HG02610 (cell line): ENCODE data around the gene PAWR.
"Not testable (repeated sequence)": the region's sequence is repeated elsewhere in the genome, so short reads cannot be mapped to it uniquely, and the experiment has no call there.

ENCODE experiments used
- ATAC-seq: cut with Tn5 transposase; IDR thresholded peaks from one replicate; pipeline ENCODE4 v1.9.1; 2021; ENCODE audit warnings: mild to moderate bottlenecking, moderate library complexity; ENCODE audit not compliant: unreplicated experiment

Gene PAWR

DNA sequence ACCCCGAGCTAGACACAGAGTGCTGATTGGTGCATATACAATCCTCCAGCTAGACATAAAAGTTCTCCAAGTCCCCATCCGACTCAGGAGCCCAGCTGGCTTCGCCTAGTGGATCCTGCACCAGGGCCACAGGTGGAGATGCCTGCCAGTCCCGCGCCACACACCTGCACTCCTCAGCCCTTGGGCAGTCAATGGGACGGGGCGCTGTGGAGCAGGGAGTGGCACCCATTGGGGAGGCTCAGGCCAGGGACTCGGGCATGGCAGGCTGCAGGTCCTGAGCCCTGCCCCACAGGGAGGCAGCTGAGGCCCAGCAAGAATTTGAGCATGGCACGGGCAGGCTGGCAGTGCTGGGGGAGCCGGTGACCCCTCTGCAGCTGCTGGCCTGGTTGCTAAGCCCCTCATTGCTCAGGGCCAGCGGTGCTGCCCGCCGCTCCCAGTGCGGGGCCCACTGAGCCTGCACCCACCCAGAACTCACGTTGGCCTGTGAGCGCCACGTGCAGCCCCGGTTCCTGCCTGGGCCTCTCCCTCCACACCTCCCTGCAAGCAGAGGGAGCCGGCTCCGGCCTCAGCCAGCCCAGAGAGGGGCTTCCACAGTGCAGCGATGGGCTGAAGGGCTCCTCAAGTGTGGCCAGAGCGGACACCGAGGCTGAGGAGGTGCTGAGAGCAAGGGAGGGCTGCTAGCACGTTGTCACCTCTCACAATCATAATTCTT is 136.7 kb downstream of the PAWR start:
- ATAC-seq, result no peak

DNA sequence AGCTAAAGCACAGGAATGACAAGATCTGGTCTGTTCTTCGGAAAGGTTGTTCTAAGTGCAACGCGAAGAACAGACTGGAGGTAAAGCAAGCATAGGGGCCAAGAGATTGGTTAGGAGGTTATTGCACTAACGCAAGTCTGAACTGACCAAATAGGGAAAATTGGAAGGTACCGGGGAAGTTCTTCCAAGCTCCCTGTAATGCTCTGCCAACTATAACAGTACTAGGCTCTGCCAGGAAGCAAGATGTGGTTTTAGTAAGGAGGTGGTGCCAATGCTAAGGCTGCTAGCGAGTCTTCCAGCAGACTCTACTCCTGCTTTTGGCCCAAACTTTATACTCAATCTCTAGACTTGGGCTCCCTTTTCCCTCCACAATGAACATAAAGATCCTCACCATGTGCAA is 138.6 kb downstream of the PAWR start:
- no peak for ATAC-seq

DNA sequence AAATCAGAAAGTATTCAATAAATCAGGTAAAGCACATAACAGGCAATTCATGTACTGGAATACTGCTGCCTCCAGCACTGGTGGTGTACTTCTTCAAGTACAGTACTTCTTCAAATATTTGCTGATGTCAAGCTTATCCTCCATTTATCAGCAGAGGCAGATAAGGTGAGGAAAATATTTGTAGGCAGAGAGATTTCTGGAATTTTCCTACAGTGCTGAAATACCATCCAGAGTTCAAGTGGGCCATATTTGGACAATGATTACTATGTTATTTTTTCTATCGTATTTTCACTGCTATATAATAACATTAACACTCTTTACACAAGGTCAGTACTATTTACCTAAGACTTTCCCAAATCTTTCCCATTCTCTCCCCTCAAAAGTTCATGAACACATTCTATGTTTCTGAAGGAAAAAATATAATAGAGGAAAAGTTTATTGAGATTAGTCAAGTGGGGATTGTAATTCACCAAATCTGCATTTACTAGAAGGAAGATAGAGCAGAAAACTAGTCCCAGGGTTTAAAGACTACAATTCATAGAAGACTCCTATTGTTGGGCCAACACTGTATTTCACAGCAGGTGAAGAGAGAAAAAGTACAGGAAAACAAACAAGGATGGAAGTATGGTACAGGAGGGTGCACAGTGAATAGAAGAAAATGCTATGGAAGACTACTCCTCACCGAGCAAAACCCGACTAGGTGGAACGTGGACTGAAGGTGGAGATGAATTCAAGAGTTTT is 141.1 kb downstream of the PAWR start:
- no peak for ATAC-seq

DNA sequence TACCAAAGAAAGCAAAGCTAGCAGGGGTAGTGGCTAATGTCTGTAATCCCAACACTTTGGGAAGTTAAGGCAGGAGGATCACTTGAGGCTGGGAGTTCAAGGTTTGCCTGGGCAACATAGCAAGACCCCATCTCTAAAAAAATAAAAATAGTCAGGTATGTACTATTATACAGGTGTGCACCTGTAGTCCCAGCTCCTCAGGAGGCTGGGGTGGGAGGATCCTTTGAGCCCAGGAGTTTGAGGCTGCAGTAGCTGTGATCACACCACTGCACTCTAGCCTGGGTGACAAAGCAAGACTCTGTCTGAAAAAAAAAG is 142.2 kb downstream of the PAWR start:
- no peak for ATAC-seq

DNA sequence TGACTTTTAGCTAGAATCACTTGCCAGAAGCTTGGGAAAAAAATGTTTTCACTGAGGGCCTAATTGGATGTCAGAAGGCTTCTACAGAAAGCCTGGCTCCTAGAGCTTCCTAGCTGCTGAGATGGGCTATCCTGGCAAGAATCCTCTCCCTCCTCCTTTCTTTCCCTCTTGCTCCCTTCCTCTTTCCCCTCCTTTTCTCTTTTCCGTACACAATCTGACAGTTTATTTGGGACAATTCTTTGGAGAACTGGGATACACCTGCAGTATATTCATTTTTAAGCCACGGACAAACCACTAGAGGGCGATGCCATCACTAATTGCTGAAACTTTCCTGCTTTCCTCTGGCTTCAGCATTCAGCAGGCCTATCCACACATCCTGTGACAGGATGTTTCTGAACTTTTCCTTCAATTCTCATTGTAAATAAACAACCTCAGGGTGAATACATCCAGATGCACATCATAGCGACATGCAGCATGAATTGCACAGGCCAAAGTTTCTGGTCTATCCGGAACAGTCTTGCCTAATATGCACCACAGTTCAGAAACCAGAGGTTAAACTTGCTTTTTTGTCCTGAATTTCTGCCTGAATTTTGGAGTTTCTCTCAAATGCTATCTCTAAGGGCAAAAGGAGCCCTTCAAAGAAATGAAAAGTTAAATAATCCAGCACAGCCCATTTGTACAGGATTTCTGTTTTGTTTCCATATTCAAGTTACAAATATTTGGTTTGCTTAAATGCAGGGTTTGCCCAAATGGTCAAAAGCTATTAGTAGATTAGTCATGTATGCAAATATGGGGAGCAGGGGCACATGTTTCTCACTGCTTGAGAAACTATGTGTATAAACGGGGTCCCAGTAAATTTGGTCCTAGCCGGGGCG is 142.8 kb downstream of the PAWR start:
- ATAC-seq, result peak; percentile 73

DNA sequence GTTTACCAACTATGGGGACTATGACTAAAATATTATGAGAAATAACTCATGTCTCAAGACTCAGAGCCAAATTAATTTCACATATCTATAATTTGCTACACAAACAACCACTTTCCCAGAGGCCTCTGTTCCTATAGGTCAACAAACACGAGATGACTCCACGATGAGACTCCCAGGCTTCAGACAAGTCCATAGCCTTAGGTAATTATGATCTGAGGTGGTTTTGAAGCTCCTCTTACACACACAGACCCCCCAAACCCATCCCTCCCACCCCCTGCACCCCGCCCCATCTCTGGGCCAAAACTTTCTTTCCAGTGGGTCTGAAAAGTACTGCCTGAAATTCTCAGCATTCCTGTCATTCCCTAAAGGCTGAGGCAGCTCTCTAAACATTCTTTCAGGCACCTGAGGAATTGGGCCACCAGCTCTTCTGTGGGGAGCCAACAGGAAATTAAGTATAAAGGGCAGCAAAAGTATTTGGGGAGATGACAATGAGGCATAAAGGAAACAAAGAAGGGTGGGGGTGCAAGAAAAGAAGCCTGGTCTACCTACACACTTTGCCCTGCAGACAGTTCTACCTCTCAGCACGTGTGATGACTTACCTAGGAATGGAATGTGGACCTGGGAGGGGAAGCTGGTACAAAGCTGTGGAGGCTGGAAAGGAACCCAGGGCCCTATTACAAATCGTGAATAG is 143.6 kb downstream of the PAWR start:
- no peak for ATAC-seq

DNA sequence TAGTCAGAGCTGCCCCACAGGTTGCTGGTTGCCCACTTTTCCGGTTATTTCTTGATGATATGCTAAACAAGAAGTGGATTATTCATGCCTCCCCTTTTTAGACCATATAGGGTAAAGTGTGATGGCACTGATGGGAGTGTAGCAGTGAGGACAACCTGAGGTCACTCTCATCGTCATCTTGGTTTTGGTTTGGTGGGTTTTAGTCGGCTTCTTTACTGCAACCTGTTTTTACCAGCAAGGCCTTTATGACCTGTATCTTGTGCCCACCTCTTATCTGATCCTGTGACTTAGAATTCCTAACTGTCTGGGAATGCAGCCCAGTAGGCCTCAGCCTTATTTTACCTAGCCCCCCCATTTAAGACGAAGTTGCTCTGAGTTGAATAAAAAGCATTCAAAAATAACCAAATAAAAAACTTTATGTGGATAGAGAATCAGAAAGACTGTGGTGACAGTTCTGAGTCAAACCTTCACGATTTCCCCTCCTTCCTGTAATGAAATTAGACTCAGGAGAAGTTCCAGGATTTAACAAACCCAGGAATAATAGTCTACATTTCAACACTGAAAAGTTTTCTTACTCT is 144.2 kb downstream of the PAWR start:
- ATAC-seq, result no peak

DNA sequence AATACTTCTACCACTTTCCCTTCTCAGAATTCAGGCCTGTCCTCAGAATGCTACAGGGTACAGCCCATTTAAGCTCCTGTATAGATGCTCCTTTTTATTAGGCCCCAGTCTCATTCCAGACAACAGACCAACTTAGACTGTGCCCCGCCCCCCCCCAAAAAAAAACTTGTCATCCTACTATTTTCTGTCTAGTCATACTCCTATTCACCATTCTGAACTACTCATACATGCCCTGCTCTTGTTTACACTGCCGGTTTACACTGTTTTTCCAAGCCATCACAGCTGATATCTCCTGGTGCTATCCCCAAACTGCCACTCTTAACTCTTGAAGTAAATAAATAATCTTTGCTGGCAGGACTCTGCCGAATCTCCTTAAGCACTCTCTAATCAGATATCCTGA is 146.3 kb downstream of the PAWR start:
- not testable (repeated sequence) for ATAC-seq

DNA sequence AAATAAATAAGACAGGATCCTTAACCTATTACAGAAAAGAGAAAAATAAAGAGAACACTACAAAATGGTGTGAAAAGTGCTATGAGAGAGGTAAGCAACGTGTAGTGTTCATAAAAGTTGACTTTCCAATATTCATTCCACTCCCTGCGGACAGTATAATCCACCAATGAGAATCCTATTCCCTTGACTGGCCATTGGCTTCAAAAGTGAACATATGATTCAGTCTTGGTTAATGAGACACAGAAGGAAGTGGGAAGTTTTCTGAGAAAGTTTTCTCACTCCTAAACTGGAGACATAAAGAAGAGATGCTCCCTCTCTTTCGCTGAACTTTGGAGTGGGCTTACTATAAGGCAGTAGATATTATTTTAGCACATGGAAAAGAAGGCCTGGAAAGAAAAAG is 153.1 kb downstream of the PAWR start:
- no peak for ATAC-seq

DNA sequence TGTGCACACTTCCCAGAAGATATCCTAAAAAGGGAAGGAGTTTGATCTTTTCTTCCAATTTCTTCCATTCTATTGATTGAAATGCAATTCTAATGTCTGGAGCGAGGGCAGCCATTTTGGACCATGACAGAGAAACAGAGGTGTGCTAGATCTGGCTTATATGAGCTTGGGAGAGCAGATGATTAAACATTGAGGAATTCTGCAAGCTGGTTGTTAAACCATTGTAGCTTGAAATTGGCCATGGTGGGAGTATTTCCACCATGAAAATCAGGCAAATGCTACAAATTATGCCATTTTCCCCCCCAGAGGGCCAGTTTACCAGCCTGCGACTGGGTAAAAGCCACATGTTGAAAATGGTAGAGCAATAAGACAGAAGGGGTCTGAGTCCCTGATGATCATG is 155.0 kb downstream of the PAWR start:
- no peak for ATAC-seq
